ENCODE results near the gene SNRNP35.
"Not testable (repeated sequence)": the region's sequence is repeated elsewhere in the genome, so short reads cannot be mapped to it uniquely, and the experiment has no call there.

SNRNP35 gene

DNA sequence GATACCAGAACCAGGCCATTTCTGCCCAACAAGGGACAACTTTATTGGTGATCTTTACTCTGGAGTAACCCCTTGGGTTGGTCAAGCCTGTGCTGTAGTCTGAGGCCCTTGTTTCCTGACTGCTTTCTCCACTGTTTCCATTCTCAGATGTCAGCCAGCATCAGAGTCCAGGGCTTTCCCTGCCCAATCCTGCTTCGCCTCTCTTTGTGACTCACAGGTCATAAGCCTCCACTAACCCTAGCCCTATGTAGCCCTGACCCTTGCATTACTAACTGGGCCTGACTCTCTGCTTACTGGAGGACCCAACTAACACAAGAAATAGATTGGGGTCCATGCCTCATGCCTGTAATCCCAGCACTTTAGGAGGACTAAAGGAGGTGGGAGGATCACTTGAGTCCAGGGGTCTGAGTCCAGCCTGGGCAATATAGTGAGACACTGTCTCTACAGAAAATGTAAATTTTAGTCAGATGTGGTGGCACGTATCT, 8.6 kb upstream of the SNRNP35 start:
- DNase-seq (ENCODE audit: low read depth in 3 of 3): no peak

DNA sequence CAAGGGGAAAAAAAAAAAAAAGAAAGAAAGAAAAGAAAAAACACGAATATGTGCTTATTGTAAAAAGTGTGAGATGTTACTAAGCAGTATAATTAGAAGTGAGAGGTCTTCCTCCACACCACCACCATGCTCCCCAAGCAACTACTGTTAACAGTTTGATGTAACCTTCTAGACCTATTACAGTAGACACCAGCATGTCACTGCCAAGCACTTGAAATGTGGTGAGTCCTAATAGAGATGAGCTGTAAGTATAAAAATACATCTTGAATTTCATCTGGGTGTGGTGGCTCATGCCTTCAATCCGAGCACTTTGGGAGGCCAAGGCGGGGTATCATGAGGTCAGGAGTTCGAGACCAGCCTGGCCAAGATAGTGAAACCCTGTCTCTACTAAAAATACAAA, 8.1 kb upstream of the SNRNP35 start:
- DNase-seq (ENCODE audit: low read depth in 3 of 3): no peak

DNA sequence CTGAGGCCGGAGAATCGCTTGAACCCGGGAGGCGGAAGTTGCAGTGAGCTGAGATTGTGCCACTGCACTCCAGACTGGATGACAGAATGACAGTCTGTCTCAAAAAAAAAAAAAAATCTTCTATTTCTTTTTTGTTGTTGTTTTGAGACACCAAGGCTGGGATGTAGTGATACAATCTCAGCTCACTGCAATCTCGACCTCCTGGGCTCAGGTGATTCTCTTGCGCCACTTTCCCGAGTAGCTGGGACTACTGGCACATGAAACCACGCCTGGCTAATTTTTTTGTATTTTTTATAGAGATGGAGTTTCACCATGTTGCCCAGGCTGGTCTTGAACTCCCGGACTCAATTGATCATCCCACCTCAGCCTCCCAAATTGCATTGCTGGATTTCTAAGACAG, 7.3 kb upstream of the SNRNP35 start:
- no peak for DNase-seq (ENCODE audit: low read depth in 3 of 3)

DNA sequence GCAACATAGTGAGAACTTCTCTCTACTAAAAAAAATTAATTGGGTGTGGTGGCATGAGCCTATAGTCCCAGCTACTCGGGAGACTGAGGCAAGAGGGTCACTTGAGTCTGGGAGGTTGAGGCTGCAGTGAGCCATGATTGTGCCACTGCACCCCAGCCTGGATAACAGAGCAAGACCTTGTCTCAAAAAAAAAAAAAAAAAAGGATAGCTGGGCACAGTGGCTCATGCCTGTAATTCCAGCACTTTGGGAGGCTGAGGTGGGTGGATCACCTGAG, 5.7 kb upstream of the SNRNP35 start:
- DNase-seq (ENCODE audit: low read depth in 3 of 3): not testable (repeated sequence)

DNA sequence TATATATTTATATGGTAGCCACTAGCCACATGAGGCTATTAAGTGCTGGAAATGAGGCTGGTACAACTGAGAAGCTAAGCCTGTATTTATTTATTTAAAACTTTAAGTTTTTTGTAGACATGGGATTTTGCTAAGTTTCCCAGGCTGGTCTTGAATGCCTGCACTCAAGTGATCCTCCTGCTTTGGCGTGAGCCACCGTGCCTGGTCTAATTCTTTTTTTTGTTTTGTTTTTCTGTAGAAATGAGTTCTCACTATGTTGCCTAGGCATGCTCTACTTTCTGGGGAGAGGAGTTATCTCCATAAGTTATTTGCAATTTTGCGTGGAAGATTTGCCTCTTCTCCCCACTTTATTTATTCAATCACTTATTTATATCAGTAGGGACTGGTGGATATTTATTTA, 4.8 kb upstream of the SNRNP35 start:
- no peak for DNase-seq (ENCODE audit: low read depth in 3 of 3)

DNA sequence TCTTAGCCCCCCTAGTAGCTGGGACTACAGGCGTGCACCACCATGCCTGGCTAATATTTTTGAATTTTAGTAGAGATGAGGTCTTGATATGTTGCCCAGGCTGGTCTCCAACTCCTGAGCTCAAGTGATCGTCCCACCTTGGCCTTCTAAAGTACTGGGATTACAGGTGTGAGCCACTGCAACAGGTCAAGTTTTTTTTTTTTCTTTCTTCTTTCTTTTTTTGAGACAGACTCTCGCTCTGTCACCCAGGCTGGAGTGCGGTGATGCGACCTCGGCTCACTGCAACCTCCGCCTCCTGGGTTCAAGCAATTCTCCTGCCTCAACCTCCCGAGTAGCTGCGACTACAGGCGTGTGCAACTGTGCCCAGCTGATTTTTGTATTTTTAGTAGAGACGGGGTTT, 5.2 kb downstream of the SNRNP35 start:
- not testable (repeated sequence) for DNase-seq (ENCODE audit: low read depth in 3 of 3)

DNA sequence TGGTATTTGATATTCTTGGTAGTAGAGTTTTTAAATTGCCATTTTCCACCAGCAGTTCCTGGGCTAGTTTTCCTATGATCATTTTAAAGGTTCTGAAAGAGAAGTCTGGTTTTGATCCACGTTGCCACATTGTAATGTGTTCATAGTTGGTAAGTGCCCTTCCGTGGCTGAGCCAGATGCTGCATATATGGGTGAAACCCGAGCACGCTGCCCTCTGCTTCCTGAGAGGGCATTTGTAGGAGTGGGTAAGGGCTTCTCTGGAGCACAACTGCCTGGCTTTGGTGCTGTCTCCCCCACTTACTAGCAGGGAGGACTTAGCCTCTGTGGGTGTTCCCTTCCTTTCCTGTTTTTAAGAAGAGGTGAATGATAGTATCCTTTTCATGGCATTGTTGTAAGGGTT, 7.1 kb downstream of the SNRNP35 start:
- no peak for DNase-seq (ENCODE audit: low read depth in 3 of 3)

DNA sequence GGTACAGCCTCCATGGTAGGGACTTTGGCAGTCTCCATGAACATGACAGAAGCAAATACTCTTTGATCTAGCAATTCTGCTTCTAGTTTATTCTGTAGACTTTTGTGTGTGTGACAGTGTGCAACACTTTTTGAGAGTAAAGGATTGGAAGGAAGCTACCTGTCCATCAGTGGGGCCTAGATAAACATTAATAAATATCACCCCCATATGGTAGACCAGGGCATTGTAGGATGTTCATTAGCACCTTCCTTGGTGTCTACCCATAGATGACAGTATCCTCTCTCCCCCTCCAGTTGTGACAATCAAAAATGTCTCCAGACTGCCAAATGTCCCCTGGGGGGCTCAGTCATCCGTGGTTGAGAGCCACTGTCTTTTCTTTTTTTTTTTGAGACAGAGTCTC, 10.8 kb downstream of the SNRNP35 start:
- no peak for DNase-seq (ENCODE audit: low read depth in 3 of 3)

DNA sequence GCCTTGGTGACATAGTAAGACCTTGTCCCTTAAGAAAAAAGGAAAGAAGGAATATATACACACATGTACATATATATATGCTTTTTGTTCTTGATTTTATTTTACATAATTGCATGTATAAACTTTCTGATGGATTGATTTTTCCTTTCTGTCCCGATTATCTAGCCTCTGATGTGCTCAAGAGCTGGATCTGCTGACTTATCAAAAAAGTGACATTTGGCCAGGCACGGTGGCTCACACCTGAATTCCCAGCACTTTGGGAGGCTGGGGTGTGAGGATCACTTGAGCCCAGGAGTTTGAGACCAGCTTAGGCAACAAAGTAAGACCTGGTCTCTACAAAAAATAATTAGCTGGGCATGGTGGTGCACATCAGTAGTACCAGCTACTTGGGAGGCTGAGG, 12.0 kb downstream of the SNRNP35 start:
- no peak for DNase-seq (ENCODE audit: low read depth in 3 of 3)

DNA sequence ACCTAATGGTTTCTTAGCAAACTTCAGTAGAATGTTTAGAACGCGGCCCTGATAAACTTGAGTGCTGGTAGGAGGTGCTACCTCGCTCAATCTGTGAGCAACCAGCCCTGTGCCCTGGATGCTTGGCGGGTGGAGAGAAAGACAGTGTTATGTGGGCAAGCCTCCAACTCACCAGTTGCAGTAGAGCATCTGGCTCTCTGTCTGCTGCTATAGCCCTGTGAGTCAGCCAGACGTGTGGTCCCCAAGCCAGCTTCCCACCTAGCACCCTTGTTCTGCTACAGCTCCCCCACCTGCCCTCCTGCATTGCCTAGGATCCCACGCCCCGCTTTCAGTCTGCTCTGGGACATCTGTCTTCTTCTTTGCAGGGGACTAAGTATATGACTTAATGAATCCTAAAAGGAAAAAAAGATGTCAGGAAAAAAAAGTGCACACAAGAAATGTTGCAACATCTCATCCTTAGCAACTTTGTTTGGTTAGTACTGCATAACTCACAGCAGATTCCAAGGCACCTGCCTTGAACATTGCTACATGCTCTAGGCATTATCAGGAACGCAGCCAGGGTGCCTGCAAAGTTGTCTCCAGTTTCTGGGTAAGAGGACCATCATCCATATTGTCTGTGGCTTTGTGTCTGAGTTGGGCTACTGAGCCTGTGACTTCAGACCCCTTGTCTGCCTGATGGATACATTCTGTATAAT, 13.6 kb downstream of the SNRNP35 start:
- DNase-seq (ENCODE audit: low read depth in 3 of 3): no peak

DNA sequence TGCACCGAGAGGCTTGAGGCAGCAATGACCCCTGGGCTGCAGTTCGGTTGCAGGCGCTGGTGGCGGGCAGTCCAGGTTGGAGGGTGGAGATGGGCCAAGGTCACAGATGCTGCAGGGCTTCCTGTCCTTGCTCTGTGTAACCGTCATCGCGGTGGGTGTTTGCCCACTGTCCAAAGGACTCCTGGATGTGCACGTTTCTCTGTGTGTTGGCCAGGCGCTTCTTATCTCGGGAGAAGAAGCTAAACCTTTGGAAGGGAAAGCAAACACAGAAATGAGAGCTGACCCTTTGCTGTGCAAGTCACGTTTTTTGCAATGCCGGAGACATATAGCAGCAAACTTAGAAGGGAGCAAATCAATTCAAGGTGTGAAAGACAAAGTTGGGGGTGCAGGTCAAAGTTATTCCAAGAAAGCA, 14.5 kb downstream of the SNRNP35 start:
- DNase-seq (ENCODE audit: low read depth in 3 of 3): no peak

DNA sequence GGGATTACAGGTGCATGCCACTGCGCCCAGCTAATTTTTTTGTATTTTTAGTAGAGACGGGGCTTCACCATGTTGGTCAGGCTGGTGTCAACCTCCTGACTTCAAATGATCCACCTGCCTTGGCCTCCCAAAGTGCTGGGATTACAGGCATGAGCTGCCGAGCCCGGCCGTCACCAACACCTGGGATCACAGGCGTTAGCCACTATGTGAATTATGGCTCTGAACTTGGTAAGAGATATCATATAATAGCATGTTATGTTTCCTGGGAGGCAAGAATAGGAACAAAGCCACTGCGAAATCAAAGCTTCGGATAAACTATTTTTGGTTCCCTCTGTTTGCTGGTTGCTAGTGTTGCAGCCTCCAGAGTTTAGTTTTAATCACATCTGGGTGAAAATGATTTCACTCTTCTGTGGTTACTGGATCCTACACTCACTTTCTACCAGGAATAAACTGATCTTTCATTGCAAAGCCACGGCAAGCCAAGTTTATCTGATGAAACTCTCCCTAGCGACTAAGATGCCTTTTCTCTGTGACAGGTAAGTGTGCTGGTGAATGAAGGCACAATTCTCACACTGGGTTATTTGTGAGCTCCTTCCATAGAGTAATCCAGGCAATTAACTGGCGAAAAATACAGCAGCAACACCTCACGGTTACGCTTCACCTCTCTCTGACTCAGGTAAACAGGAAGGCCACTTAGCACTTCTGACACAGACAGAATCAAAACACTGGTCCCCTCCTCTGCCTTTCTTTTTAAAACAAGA, 16.7 kb downstream of the SNRNP35 start:
- DNase-seq (ENCODE audit: low read depth in 3 of 3): no peak

DNA sequence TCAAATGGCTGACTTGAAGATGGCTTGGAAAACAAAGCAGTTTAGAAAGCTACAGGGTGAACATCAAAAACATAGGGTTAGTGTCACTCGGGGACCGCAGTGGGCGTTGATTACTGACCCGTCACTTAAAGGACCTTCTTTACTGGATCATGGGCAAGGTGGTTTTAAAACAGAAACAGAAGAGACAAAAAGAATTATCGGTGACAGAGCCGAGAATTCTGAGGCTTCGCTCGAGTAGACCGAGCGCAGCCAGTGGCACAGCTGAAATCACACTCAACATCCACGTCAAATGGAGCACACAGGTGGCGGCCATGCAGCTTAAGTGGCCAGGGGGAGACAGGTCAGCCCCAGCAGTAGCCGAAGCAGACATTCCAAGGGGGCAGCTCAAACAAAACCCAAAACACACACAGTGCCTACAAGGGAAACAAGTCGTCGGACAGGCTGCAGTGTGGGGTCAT, 17.3 kb downstream of the SNRNP35 start:
- DNase-seq (ENCODE audit: low read depth in 3 of 3): no peak

DNA sequence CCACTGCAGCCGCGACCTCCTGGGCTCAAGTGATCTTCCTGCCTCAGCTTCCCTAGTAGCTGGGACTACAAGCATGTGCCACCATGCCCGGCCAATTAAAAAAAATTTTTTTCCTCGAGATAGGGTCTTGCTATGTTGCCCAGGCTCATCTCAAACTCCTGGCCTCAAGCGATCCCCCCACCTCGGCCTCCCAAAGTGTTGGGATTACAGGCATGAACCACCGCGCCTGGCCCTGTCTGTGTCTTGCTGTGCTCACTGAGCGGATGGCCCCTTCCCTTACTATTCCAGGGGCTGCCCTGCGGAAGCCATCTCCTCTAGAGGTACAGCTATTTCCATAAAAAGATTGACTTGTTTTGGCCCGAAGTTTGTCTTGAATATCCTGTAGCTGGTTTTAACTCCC, 20.1 kb downstream of the SNRNP35 start:
- no peak for DNase-seq (ENCODE audit: low read depth in 3 of 3)

DNA sequence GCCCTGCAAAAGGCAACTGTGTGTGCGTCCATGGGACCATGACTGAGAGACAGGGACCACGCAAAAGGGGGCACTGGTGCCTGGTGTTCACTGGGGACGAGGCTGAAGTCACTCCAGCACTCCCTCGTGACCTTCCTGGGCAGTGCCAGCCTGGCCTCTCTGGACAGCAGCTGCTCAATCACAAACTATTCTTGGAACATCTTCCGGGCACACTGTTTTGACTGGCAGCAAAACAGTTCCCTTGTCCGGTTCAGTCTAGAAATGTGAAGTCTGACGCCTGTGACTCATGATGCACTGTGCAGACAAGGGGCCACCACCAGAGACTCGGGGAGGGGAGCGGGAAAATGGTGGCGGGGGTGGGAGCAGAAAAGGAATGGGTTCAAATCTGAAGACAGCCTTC, 20.8 kb downstream of the SNRNP35 start:
- no peak for DNase-seq (ENCODE audit: low read depth in 3 of 3)

DNA sequence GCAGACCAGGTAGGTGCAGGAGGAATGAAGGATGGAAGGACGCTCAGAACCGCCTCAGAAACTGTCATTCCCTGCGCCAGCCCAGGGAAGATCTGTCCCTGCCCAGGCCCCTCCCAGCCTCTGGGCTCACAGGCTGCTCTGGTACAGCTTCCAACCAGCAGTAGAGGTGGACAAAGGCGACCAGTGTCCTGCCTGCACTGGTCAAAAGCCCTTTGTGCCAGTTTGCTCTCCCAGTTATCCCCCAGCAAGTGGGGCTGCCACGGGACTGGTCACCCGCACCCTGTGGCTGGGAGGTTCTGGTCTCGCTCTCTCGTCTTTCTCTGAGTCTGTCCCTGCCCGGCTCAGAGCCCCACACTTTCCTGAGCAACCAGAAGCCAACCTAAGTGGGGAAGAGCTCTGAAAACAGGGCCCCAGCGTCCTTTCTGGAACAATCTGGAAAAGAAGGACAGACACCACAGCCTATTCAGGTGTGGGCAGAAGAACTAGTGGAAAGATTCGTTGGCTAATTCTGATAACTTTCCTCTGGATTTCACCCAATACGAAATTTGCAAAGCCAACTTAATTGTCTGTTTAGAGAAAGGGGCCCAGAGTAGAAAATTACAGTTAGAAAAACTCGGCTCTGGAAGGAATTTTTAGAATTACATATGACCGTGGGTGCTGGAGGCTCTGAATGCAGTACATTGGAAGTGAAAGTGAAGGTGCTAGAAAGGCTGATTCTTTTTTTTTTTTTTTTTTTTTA, 21.7 kb downstream of the SNRNP35 start:
- DNase-seq (ENCODE audit: low read depth in 3 of 3): no peak

DNA sequence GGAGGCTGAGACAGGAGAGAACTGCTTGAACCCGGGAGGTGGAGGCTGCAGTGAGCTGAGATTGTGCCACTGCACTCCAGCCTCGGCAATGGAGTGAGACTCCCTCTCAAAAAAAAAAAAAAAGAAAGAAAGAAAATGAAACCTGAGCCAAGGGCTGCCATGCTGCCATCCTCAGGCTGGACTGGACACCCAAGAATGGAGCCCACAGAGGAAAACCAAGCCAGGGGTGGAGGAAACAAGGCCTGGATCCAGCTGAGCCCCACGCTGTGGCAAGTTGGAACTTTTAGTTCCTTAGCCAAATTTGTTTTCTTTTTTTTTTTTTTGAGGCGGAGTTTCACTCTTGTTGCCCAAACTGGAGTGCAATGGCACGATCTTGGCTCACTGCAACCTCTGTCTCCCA, 23.3 kb downstream of the SNRNP35 start:
- not testable (repeated sequence) for DNase-seq (ENCODE audit: low read depth in 3 of 3)

DNA sequence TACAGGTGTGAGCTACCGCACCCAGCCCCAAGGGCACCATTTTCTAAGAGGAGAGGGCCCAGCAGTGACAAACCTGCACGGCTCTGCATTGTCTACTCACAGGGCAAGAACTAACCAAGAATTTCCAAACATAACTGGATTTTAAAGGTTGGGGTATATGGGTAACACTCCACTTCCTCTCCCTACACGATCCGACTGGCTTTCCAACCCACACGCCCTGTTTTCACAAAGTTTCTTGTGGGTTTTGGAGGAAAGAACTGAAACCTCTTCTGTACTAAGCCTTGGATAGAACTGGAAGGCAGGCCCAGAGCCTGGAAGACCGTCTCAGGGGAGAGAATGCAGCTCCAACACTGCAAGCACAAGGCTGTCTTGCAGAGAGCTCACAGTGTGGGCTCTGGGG, 24.9 kb downstream of the SNRNP35 start:
- DNase-seq (ENCODE audit: low read depth in 3 of 3): no peak

DNA sequence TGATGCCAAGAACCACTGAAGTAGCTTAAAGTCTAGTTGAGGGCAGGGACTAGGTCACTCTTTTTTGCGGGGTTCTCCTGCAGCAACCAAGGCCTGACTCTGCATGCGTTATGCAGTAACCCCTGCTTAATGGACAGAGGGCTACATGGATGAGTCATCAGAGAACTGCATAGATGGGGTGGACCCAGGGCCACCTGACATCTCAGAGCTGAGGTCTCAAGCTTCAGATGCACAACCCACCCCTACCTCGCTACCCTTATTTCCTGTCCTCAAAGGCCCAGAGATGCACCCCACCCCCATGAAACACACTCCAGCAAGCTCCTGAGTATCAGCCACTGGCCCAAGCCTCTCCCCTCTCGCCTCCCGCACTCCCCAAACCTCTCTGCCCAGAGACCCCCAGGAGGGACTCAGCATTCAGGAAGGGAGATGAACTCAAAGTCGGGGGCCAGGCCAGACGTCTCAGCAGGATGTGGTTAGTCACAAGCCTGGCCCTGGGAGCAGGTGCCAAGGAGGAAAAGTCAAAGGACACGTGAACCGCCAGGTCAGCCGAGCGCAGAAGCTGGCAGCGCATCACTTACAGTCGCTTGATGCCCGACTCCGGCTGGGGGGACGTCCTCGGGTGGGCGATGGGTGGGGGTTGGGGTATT, 25.8 kb downstream of the SNRNP35 start:
- no peak for DNase-seq (ENCODE audit: low read depth in 3 of 3)

DNA sequence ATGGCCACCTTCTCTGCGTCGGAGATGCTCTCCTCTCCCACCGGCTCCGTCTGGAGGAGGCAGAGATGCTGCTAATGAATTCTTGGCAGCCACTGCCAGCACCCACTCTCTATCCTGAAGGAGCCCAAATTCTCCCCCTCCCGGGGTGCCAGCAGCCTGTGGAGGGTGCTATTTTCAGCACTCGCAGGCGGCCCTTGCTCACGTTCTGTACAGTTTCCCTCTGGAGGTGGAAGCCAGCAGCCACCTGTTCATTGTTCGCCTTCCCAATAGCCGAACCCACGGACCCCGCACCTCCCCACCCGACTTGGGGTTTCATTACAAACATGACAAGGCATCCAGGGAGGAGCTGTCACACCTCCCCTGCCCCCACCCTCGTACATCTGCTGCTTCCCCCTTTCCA, 27.8 kb downstream of the SNRNP35 start:
- DNase-seq (ENCODE audit: low read depth in 3 of 3): no peak

DNA sequence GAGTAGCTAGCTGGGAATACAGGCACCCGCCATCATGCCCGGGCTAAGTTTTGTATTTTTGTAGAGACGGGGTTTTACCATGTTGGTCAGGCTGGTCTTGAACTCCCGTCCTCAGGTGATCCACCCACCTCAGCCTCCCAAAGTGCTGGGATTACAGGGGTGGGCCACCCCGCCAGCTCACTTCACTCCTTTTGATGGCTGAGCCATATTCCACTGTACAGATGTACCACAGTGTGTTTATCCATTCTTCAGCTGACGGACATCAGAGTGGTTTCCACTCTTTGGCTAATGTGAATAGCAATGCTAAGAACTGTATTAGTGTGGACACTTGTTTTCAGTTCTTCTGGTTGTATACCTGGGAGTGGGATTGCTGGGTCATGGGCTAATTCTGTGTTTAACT, 29.5 kb downstream of the SNRNP35 start:
- no peak for DNase-seq (ENCODE audit: low read depth in 3 of 3)

DNA sequence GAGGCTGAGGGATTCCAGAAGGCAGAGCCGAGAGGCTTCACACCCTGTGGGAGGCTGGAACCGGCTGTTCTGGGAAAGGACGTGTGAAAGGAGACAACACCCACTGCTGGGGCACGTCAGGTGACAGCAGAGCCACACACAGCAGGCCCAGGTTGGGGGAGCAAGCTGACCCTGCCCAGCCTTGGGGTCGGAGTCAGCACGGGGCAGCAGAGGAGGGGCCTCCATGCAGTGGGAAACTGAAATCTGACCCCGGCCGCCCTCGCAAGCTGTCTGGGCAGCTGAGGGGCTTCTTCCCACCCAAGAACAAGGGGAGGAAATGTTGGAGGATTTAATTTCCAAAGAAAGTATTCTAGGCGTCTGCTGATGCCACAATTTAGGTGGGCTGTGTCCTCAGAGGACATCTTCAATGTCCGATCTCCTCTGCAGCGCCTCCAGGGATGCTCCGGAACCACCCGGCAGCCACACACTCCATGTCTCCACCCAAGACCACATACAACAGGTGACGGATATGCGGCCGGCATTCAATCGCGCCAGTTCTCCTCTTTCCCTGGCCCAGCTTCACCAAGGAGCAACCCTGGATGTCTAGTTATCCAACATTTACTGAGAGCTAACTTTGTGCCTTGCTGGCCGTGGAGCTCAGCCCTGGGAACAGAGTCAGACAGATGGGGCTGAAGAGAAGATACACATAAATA, 30.7 kb downstream of the SNRNP35 start:
- no peak for DNase-seq (ENCODE audit: low read depth in 3 of 3)

Data from stimulated activated CD4-positive, alpha-beta T cell treated with anti-CD3 and anti-CD28 coated beads, TNF-alpha, amount 100 ng/mL, for 4 hours (primary cell).